Stimulated activated naive CD8-positive, alpha-beta T cell treated with anti-CD3 and anti-CD28 coated beads, Interleukin-15, amount 100 ng/mL, for 72 hours (primary cell): ENCODE results near the gene TNFAIP2.
"Not testable (repeated sequence)": the region's sequence is repeated elsewhere in the genome, so short reads cannot be mapped to it uniquely, and the experiment has no call there.

Source experiments
- ATAC-seq: fragments of 150-1000 bp; cut with Tn5 transposase; 2 replicates; pipeline ENCODE4 v1.10.0; 2021; ENCODE audit warnings: mild to moderate bottlenecking, moderate library complexity
- DNase-seq, 2 donors: peaks; one replicate each; pipeline ENCODE4 v3.0.0; 2021 to 2022
- H3K27ac Mint-ChIP-seq, 2 donors: one replicate each; pipeline ENCODE4 v1.8.0; 2022; ENCODE audit warnings: mild to moderate bottlenecking in 2 of 2, mixed read lengths in 2 of 2, moderate library complexity in 2 of 2
- H3K27me3 Mint-ChIP-seq: one replicate; pipeline ENCODE4 v1.8.0; 2022; ENCODE audit warnings: mixed read lengths
- H3K4me1 Mint-ChIP-seq: one replicate; pipeline ENCODE4 v1.8.0; 2022; ENCODE audit warnings: mild to moderate bottlenecking, mixed read lengths
- H3K4me3 Mint-ChIP-seq, 2 donors: one replicate each; pipeline ENCODE4 v1.8.0; 2022; ENCODE audit warnings: mild to moderate bottlenecking in 2 of 2, mixed read lengths in 2 of 2, moderate library complexity in 1 of 2
- H3K9me3 Mint-ChIP-seq, 2 donors: one replicate each; pipeline ENCODE4 v1.8.0; 2022; ENCODE audit warnings: mixed read lengths in 2 of 2

TNFAIP2 gene

GRCh38 chr14:103161054-103161397 is 37.8 kb downstream of the TNFAIP2 start:
- peaks cover 6% of the 10 kb centered on the region for H3K4me1 Mint-ChIP-seq
- no peak for DNase-seq
- no peaks in the 10 kb centered on the region for H3K9me3 Mint-ChIP-seq
- no peaks in the 10 kb centered on the region for H3K27me3 Mint-ChIP-seq
- H3K4me3 Mint-ChIP-seq, result no peak overlapping the region
- H3K27ac Mint-ChIP-seq, result no peak overlapping the region
- no peak for ATAC-seq

- no peaks in the 10 kb centered on the region for H3K9me3 Mint-ChIP-seq
- H3K4me1 Mint-ChIP-seq, result peaks cover 6% of the 10 kb centered on the region
- H3K27ac Mint-ChIP-seq, result no peak overlapping the region
- H3K27me3 Mint-ChIP-seq, result no peaks in the 10 kb centered on the region
- H3K4me3 Mint-ChIP-seq, result no peak overlapping the region
- ATAC-seq (no peak), DNase-seq (no peak)
Observed at GRCh38 chr14:103163199-103163598, 39.9 kb downstream of the TNFAIP2 start.

GRCh38 chr14:103164006-103164405 is 40.7 kb downstream of the TNFAIP2 start:
- H3K4me3 Mint-ChIP-seq, result no peak overlapping the region
- no peak for DNase-seq
- ATAC-seq, result no peak

GRCh38 chr14:103164779-103165178 is 41.5 kb downstream of the TNFAIP2 start:
- no peak for ATAC-seq
- Mint-ChIP-seq H3K27ac (peak overlapping the region in 1 of 2 donors; percentile 33), H3K4me1 (peaks cover 6% of the 10 kb centered on the region), H3K4me3 (no peak overlapping the region), H3K27me3 (no peaks in the 10 kb centered on the region), H3K9me3 (peaks cover 0 to under 1% of the 10 kb centered on the region in 2 donors)
- no peak for DNase-seq

More at GRCh38 chr14:103164006-103164405, 40.7 kb downstream of the TNFAIP2 start:
- Mint-ChIP-seq H3K27ac (no peak overlapping the region), H3K9me3 (no peaks in the 10 kb centered on the region), H3K4me1 (peaks cover 6% of the 10 kb centered on the region), H3K27me3 (no peaks in the 10 kb centered on the region)

- H3K9me3 Mint-ChIP-seq, result peaks cover 3 to 6% of the 10 kb centered on the region in 2 donors
- H3K27me3 Mint-ChIP-seq, result peaks cover 4% of the 10 kb centered on the region
- no peak overlapping the region for H3K4me3 Mint-ChIP-seq
- peaks cover 6% of the 10 kb centered on the region for H3K4me1 Mint-ChIP-seq
- DNase-seq, result no peak
- ATAC-seq, result no peak
- peak overlapping the region; percentile 13 to 33 for H3K27ac Mint-ChIP-seq
Observed at GRCh38 chr14:103165323-103165722, 42.1 kb downstream of the TNFAIP2 start.

GRCh38 chr14:103169954-103170353 is 46.7 kb downstream of the TNFAIP2 start:
- peaks cover 9 to 36% of the 10 kb centered on the region in 2 donors for H3K9me3 Mint-ChIP-seq
- H3K4me3 Mint-ChIP-seq, result no peak overlapping the region
- H3K4me1 Mint-ChIP-seq, result no peaks in the 10 kb centered on the region
- peaks cover 17% of the 10 kb centered on the region for H3K27me3 Mint-ChIP-seq
- DNase-seq (no peak), ATAC-seq (no peak)
- H3K27ac Mint-ChIP-seq, result no peak overlapping the region

- H3K4me1 Mint-ChIP-seq, H3K27ac Mint-ChIP-seq, H3K4me3 Mint-ChIP-seq, ATAC-seq, DNase-seq: not testable (repeated sequence)
- H3K27me3 Mint-ChIP-seq, result peaks cover 17% of the 10 kb centered on the region
- H3K9me3 Mint-ChIP-seq, result peaks cover 9 to 42% of the 10 kb centered on the region in 2 donors
Observed at GRCh38 chr14:103171206-103171605, 47.9 kb downstream of the TNFAIP2 start.

- no peak overlapping the region for H3K27ac Mint-ChIP-seq
- ATAC-seq (no peak), DNase-seq (no peak)
- no peaks in the 10 kb centered on the region for H3K4me1 Mint-ChIP-seq
- peaks cover 17% of the 10 kb centered on the region for H3K27me3 Mint-ChIP-seq
- no peak overlapping the region for H3K4me3 Mint-ChIP-seq
- H3K9me3 Mint-ChIP-seq, result peaks cover 9 to 42% of the 10 kb centered on the region in 2 donors
Observed at GRCh38 chr14:103172921-103173320, 49.7 kb downstream of the TNFAIP2 start.

- not testable (repeated sequence) for DNase-seq, H3K4me1 Mint-ChIP-seq, ATAC-seq, H3K27ac Mint-ChIP-seq, H3K4me3 Mint-ChIP-seq
- H3K27me3 Mint-ChIP-seq, result peaks cover 17% of the 10 kb centered on the region
- H3K9me3 Mint-ChIP-seq, result peaks cover 9 to 42% of the 10 kb centered on the region in 2 donors
Observed at GRCh38 chr14:103173887-103174286, 50.6 kb downstream of the TNFAIP2 start.

GRCh38 chr14:103176176-103176575 is 52.9 kb downstream of the TNFAIP2 start:
- H3K27me3 Mint-ChIP-seq, H3K4me1 Mint-ChIP-seq: not testable (repeated sequence)

GRCh38 chr14:103177376-103177775 is 54.1 kb downstream of the TNFAIP2 start:
- Mint-ChIP-seq H3K9me3 (peaks cover 0 to 21% of the 10 kb centered on the region in 2 donors), H3K27ac (no peak overlapping the region), H3K4me1 (peaks cover 6% of the 10 kb centered on the region), H3K4me3 (no peak overlapping the region), H3K27me3 (no peaks in the 10 kb centered on the region)
- DNase-seq, result no peak
- ATAC-seq, result no peak

More at GRCh38 chr14:103176176-103176575, 52.9 kb downstream of the TNFAIP2 start:
- peaks cover 0 to 28% of the 10 kb centered on the region in 2 donors for H3K9me3 Mint-ChIP-seq
- not testable (repeated sequence) for H3K4me3 Mint-ChIP-seq, ATAC-seq, H3K27ac Mint-ChIP-seq, DNase-seq

- DNase-seq, result no peak
- no peak overlapping the region for H3K4me3 Mint-ChIP-seq
- peaks cover 6% of the 10 kb centered on the region for H3K4me1 Mint-ChIP-seq
- no peaks in the 10 kb centered on the region for H3K27me3 Mint-ChIP-seq
- no peak for ATAC-seq
- no peak overlapping the region for H3K27ac Mint-ChIP-seq
- H3K9me3 Mint-ChIP-seq, result peaks cover 0 to 13% of the 10 kb centered on the region in 2 donors
Observed at GRCh38 chr14:103178521-103178920, 55.3 kb downstream of the TNFAIP2 start.

GRCh38 chr14:103179094-103179493 is 55.8 kb downstream of the TNFAIP2 start:
- H3K4me1 Mint-ChIP-seq, result peaks cover 6% of the 10 kb centered on the region
- H3K4me3 Mint-ChIP-seq, result no peak overlapping the region
- no peak overlapping the region for H3K27ac Mint-ChIP-seq
- H3K9me3 Mint-ChIP-seq, result peaks cover 0 to 13% of the 10 kb centered on the region in 2 donors
- no peak for DNase-seq
- no peak for ATAC-seq
- peaks cover 4% of the 10 kb centered on the region for H3K27me3 Mint-ChIP-seq

- ATAC-seq (no peak), DNase-seq (no peak)
- H3K27me3 Mint-ChIP-seq, result peaks cover 7% of the 10 kb centered on the region
- H3K4me3 Mint-ChIP-seq, result no peak overlapping the region
- H3K9me3 Mint-ChIP-seq, result peaks cover 0 to 2% of the 10 kb centered on the region in 2 donors
- no peak overlapping the region for H3K27ac Mint-ChIP-seq
- H3K4me1 Mint-ChIP-seq, result peaks cover 6% of the 10 kb centered on the region
Observed at GRCh38 chr14:103180331-103180730, 57.1 kb downstream of the TNFAIP2 start.

GRCh38 chr14:103184046-103184445 is 60.8 kb downstream of the TNFAIP2 start:
- no peak for ATAC-seq
- H3K4me1 Mint-ChIP-seq, result peaks cover 3% of the 10 kb centered on the region
- no peak overlapping the region for H3K27ac Mint-ChIP-seq
- no peak overlapping the region for H3K4me3 Mint-ChIP-seq
- peaks cover 41% of the 10 kb centered on the region for H3K27me3 Mint-ChIP-seq
- DNase-seq, result no peak
- H3K9me3 Mint-ChIP-seq, result no peaks in the 10 kb centered on the region

- H3K9me3 Mint-ChIP-seq, result no peaks in the 10 kb centered on the region
- peaks cover 51% of the 10 kb centered on the region for H3K27me3 Mint-ChIP-seq
- no peak overlapping the region for H3K27ac Mint-ChIP-seq
- H3K4me3 Mint-ChIP-seq, result no peak overlapping the region
- H3K4me1 Mint-ChIP-seq, result peaks cover 5% of the 10 kb centered on the region
- no peak for ATAC-seq
- DNase-seq, result no peak
Observed at GRCh38 chr14:103185051-103186029, 62.1 kb downstream of the TNFAIP2 start.
